ENCODE data around the gene ADARB2. TPM values are rescaled to one million over a fixed set of nuclear protein-coding genes. Genes with fewer than 3 reads are reported as not detected.

The ADARB2 gene
- total RNA-seq, 4 donors from 2014 or later: 8.4 to 23.2 (median 19.6) TPM

- Histone ChIP-seq H3K36me3 (no peaks in the 10 kb centered on the region), H3K27ac (no peak overlapping the region), H3K4me3 (no peak overlapping the region), H3K27me3 (peaks cover 0 to 5% of the 10 kb centered on the region in 2 donors), H3K9me3 (no peaks in the 10 kb centered on the region), H3K4me1 (no peaks in the 10 kb centered on the region)
- no peak for DNase-seq (ENCODE audit: low spot score in 2 of 2)
- WGBS, 2 donors: 79 to 90% methylated on average over 31 to 37 of the region's 37 CpGs
- no peak for TF ChIP-seq EP300 (IDR thresholded peaks at IDR 0.05)
- TF ChIP-seq POLR2A (IDR thresholded peaks at IDR 0.05): no peak
- TF ChIP-seq CTCF (IDR thresholded peaks at IDR 0.05): no peak
Observed at GRCh38 chr10:1374511-1375345, 362.6 kb downstream of the ADARB2 start.

- WGBS, 2 donors: 88 to 90% methylated on average over 7 of the region's 7 CpGs
- no peak overlapping the region for H3K4me3 ChIP-seq
- H3K9me3 ChIP-seq: no peaks in the 10 kb centered on the region
- H3K27ac ChIP-seq: no peak overlapping the region
- TF ChIP-seq POLR2A (IDR thresholded peaks at IDR 0.05): no peak
- TF ChIP-seq CTCF (IDR thresholded peaks at IDR 0.05): no peak
- TF ChIP-seq EP300 (IDR thresholded peaks at IDR 0.05): no peak
- no peaks in the 10 kb centered on the region for H3K4me1 ChIP-seq
- DNase-seq (ENCODE audit: low spot score in 2 of 2): no peak
- no peaks in the 10 kb centered on the region for H3K36me3 ChIP-seq
- peaks cover 0 to 5% of the 10 kb centered on the region in 2 donors for H3K27me3 ChIP-seq
Observed at GRCh38 chr10:1373287-1373686, 364.0 kb downstream of the ADARB2 start.

- no peaks in the 10 kb centered on the region for H3K36me3 ChIP-seq
- H3K27ac ChIP-seq: no peak overlapping the region
- no peak overlapping the region for H3K4me3 ChIP-seq
- DNase-seq (ENCODE audit: low spot score in 2 of 2): no peak
- H3K9me3 ChIP-seq: no peaks in the 10 kb centered on the region
- WGBS, 2 donors: 83% methylated on average over 4 of the region's 4 CpGs
- no peaks in the 10 kb centered on the region for H3K27me3 ChIP-seq
- H3K4me1 ChIP-seq: no peaks in the 10 kb centered on the region
- TF ChIP-seq POLR2A (IDR thresholded peaks at IDR 0.05) (no peak), CTCF (IDR thresholded peaks at IDR 0.05) (no peak), EP300 (IDR thresholded peaks at IDR 0.05) (no peak)
Observed at GRCh38 chr10:1372212-1372611, 365.1 kb downstream of the ADARB2 start.

- no peak overlapping the region for H3K4me3 ChIP-seq
- 46 to 59% methylated on average over 1 of the region's 1 CpG for WGBS, 2 donors
- H3K36me3 ChIP-seq: no peaks in the 10 kb centered on the region
- no peak for DNase-seq (ENCODE audit: low spot score in 2 of 2)
- TF ChIP-seq EP300 (IDR thresholded peaks at IDR 0.05) (no peak), CTCF (IDR thresholded peaks at IDR 0.05) (no peak), POLR2A (IDR thresholded peaks at IDR 0.05) (no peak)
- H3K4me1 ChIP-seq: no peaks in the 10 kb centered on the region
- H3K9me3 ChIP-seq: no peaks in the 10 kb centered on the region
- H3K27ac ChIP-seq: no peak overlapping the region
- H3K27me3 ChIP-seq: no peaks in the 10 kb centered on the region
Observed at GRCh38 chr10:1370298-1370697, 367.0 kb downstream of the ADARB2 start.

GRCh38 chr10:1369665-1370064 is 367.7 kb downstream of the ADARB2 start:
- no peak for DNase-seq (ENCODE audit: low spot score in 2 of 2)
- Histone ChIP-seq H3K27me3 (no peaks in the 10 kb centered on the region), H3K4me3 (no peak overlapping the region), H3K9me3 (no peaks in the 10 kb centered on the region), H3K27ac (no peak overlapping the region), H3K36me3 (no peaks in the 10 kb centered on the region), H3K4me1 (no peaks in the 10 kb centered on the region)
- WGBS, 2 donors: 43 to 62% methylated on average over 7 of the region's 7 CpGs
- TF ChIP-seq EP300 (IDR thresholded peaks at IDR 0.05) (no peak), CTCF (IDR thresholded peaks at IDR 0.05) (no peak), POLR2A (IDR thresholded peaks at IDR 0.05) (no peak)
